Subcutaneous abdominal adipose tissue (tissue), 5 donors: ENCODE data around the gene TEX54.
A peak's percentile ranks its signal among the peaks of the same experiment; 100 is the strongest.

Experiments used
- H3K27ac ChIP-seq: one replicate; pipeline ENCODE4 v1.7.0; 2013; ENCODE audit warnings: low read depth, mild to moderate bottlenecking, inconsistent platforms, low read length, moderate library complexity
- H3K27me3 ChIP-seq, 5 donors: one replicate each; pipeline ENCODE4 v1.7.0; 2013; ENCODE audit warnings: low read length in 5 of 5, inconsistent platforms in 1 of 5; ENCODE audit not compliant: control insufficient read depth in 5 of 5, insufficient read depth in 4 of 5
- H3K36me3 ChIP-seq, 5 donors: one replicate each; pipeline ENCODE4 v1.7.0; 2013; ENCODE audit warnings: low read length in 5 of 5; ENCODE audit not compliant: control insufficient read depth in 5 of 5, insufficient read depth in 5 of 5
- H3K4me1 ChIP-seq, 5 donors: one replicate each; pipeline ENCODE4 v1.7.0; 2013; ENCODE audit warnings: low read length in 5 of 5, mild to moderate bottlenecking in 3 of 5, moderate library complexity in 1 of 5; ENCODE audit not compliant: control insufficient read depth in 5 of 5, insufficient read depth in 5 of 5
- H3K4me3 ChIP-seq, 5 donors: one replicate each; pipeline ENCODE4 v1.7.0; 2013; ENCODE audit warnings: low read length in 5 of 5, low read depth in 1 of 5
- H3K9ac ChIP-seq, 5 donors: one replicate each; pipeline ENCODE4 v1.7.0; 2013; ENCODE audit warnings: low read length in 5 of 5, mild to moderate bottlenecking in 4 of 5, moderate library complexity in 3 of 5
- H3K9me3 ChIP-seq, 5 donors: one replicate each; pipeline ENCODE4 v1.7.0; 2013; ENCODE audit warnings: low read length in 5 of 5; ENCODE audit not compliant: control insufficient read depth in 5 of 5
- donor health status: healthy.
- donor health status: healthy.
- donor health status: healthy.
- donor health status: healthy.
- donor health status: healthy.

TEX54 gene

DNA sequence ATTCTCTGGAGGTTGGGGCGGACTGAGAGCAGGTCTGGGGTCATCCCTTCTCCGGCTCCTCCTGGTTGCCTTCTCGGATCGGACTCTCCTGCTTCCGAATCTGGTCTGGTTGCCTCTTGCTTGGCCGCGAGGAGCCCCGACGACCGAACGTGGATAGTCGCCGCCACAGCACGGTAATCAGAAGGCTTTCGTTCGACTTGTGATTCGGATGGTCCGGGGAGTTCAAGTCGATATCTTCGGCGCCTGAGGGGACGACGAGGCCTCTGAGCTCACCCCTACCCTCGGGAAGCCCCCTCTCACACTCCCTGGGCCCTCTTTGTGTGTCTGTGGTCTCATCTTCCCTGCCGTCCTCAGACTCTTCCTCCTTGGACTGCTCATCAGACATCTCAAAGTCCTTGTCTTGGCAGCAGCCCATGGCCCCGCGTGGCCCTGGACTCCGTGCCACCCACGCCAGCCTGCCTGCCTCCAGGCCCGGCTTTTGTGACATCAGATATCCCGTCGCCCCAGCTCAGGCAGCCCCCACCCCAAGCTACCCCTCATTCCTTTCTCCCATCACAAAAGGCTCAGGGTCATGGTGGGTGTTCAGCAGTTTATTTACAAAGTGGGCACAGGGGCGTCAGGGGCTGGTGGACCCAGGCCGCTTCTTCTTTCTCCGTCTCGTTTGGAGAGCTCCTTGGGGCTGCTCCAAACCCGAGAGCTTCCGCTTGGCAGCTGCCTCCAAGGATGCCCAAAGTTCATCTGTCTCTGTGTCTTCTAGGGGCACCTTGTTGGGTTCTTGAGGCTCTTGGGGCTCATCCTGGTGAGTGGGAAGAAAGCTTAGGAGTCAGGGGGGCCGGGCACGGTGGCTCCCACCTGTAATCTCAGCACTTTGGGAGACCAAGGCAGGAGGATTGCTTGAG lies at the start of gene TEX54:
TSS of gene TEX54 (minus strand) at position 506 of the 899 bp plus-strand sequence.
- Histone ChIP-seq H3K27me3 (no peaks in the 10 kb centered on the region), H3K4me1 (peaks cover 9 to 35% (median 34%) of the 10 kb centered on the region in 5 donors), H3K9ac (peak within 1 kb of the TSS; percentile 92 to 99 (median 95)), H3K4me3 (peak within 1 kb of the TSS; percentile 90 to 94 (median 91)), H3K9me3 (no peaks in the 10 kb centered on the region), H3K36me3 (peaks cover 7 to 36% (median 30%) of the 10 kb centered on the region in 5 donors), H3K27ac (peak within 1 kb of the TSS; percentile 96)

GRCh38 chr11:62882431-62882749 lies 49.7 kb upstream of the TEX54 start:
- Histone ChIP-seq H3K9me3 (no peaks in the 10 kb centered on the region), H3K36me3 (peaks cover 12 to 49% (median 47%) of the 10 kb centered on the region in 5 donors), H3K27me3 (no peaks in the 10 kb centered on the region), H3K4me3 (peak overlapping the region; percentile 90 to 100 (median 99)), H3K9ac (peak overlapping the region; percentile 86 to 99 (median 88)), H3K27ac (peak overlapping the region; percentile 98), H3K4me1 (peaks cover 13 to 57% (median 48%) of the 10 kb centered on the region in 5 donors)

GRCh38 chr11:62881579-62882430 lies 49.2 kb upstream of the TEX54 start:
- no peaks in the 10 kb centered on the region for H3K27me3 ChIP-seq
- peak overlapping the region; percentile 90 to 100 (median 99) for H3K4me3 ChIP-seq
- H3K4me1 ChIP-seq: peaks cover 13 to 57% (median 48%) of the 10 kb centered on the region in 5 donors
- peak overlapping the region; percentile 98 for H3K27ac ChIP-seq
- no peaks in the 10 kb centered on the region for H3K9me3 ChIP-seq
- H3K36me3 ChIP-seq: peaks cover 9 to 43% (median 42%) of the 10 kb centered on the region in 5 donors
- peak overlapping the region; percentile 88 to 99 (median 99) for H3K9ac ChIP-seq

GRCh38 chr11:62880803-62881578 lies 48.4 kb upstream of the TEX54 start, which contains the start of gene SLC3A2:
Gene SLC3A2 (plus strand): TSS chr11:62880896. CDS start chr11:62881024, 128 bp downstream.
- H3K9ac ChIP-seq: peak within 1 kb of the TSS; percentile 96 to 99 (median 99)
- H3K36me3 ChIP-seq: peaks cover 9 to 35% (median 33%) of the 10 kb centered on the region in 5 donors
- H3K4me3 ChIP-seq: peak within 1 kb of the TSS; percentile 90 to 100 (median 99)
- no peaks in the 10 kb centered on the region for H3K9me3 ChIP-seq
- H3K27me3 ChIP-seq: no peaks in the 10 kb centered on the region
- peak within 1 kb of the TSS; percentile 98 for H3K27ac ChIP-seq
- H3K4me1 ChIP-seq: peaks cover 13 to 57% (median 48%) of the 10 kb centered on the region in 5 donors

DNA sequence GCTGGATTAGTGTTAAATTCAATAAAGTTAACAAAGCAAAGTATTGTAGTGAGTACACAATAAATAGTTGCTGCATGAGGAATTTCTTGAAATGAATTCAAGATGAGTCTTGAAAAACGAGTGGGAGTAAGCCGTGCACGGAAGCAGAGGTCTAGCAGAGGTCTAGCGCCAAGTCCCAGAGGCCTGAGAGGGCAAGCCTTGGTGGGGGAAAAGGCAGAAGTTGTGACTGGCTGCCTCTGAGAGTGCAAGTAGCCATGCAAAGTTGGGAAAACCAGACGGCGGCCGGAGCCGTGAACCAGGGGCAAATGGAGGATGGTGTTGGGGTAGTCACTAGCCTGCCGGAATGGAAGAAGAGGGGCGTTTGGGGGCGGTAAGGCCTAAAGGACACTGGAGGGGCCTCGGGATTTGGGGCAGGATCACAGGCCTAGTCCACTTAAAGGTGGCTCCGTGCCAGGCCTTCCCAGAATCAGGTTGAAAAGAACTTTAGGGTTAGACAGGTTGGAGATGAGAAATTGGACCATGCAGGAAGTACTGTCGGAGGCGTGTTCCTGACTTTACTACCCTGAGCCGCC lies 47.7 kb upstream of the TEX54 start:
- H3K27me3 ChIP-seq: no peaks in the 10 kb centered on the region
- H3K9ac ChIP-seq: peak overlapping the region; percentile 95 to 99 (median 99)
- H3K4me1 ChIP-seq: peaks cover 13 to 51% (median 47%) of the 10 kb centered on the region in 5 donors

DNA sequence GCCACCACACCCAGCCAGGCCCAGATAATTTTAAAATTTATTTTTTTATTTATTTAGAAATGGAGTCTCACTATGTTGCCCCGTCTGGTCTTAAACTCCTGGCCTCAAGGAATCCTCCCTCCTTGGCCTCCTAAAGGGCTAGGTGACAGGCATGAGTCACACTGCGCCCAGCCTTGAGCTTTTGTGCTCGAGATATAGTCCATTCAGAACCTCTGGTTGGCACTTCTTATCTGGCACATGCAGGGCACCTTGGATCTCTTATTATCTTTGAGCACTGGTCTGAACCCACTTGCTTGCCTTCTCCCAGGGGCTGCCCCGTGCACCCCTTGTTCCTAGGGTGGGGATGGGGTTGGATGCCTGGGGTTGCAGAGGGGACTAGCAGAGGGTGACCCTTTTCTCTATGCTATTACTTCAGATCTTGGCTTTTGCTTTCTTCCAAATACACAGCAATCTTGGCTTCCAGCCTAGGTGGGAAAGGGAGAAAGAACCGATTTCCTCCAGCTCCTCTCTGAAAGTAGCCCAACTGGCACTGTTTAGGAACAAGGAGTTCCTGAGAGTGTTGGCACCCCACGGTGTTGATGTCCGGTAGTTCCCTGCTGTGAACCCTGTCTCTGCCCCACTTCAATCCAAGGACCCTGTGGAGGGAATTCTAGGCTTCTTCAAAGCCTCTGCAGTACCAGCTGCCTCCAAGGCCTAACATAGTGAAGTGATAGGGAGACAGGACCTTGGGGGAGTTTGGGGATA lies 46.8 kb upstream of the TEX54 start:
- peaks cover 9 to 19% (median 18%) of the 10 kb centered on the region in 5 donors for H3K36me3 ChIP-seq
- H3K4me1 ChIP-seq: peaks cover 13 to 46% (median 44%) of the 10 kb centered on the region in 5 donors
- peak overlapping the region in 4 of 5 donors; percentile 95 to 99 (median 98) for H3K9ac ChIP-seq
- peak overlapping the region; percentile 98 for H3K27ac ChIP-seq
- H3K27me3 ChIP-seq: no peaks in the 10 kb centered on the region
- no peaks in the 10 kb centered on the region for H3K9me3 ChIP-seq
- peak overlapping the region; percentile 84 to 100 (median 99) for H3K4me3 ChIP-seq

More for the DNA sequence above, 47.7 kb upstream of the TEX54 start:
- Histone ChIP-seq H3K9me3 (no peaks in the 10 kb centered on the region), H3K27ac (peak overlapping the region; percentile 98), H3K4me3 (peak overlapping the region; percentile 84 to 100 (median 99)), H3K36me3 (peaks cover 9 to 28% (median 27%) of the 10 kb centered on the region in 5 donors)

DNA sequence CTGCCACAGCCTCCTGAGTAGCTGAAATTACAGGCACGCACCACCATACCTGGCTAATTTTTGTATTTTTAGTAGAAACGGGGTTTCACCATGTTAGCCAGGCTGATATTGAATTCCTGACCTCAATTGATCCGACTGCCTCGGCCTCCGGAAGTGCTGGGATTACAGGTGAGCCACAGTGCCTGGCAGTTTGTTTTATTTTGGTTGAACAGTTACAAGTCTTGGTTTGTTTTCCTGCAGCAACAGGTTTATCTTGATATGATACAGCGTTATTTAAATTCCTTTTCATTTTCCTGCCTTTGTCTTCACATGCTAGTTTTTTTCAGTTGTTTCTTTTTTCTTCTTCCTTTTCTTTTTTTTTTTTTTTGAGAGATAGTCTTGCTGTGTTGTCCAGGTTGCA lies 44.1 kb upstream of the TEX54 start:
- H3K4me3 ChIP-seq: no peak overlapping the region
- peaks cover 8 to 19% (median 18%) of the 10 kb centered on the region in 5 donors for H3K4me1 ChIP-seq

GRCh38 chr11:62875698-62876478 lies 43.2 kb upstream of the TEX54 start:
- no peaks in the 10 kb centered on the region for H3K27me3 ChIP-seq
- no peaks in the 10 kb centered on the region for H3K9me3 ChIP-seq
- no peak overlapping the region for H3K4me3 ChIP-seq
- H3K36me3 ChIP-seq: no peaks in the 10 kb centered on the region
- no peak overlapping the region for H3K27ac ChIP-seq
- peaks cover 8 to 18% (median 17%) of the 10 kb centered on the region in 5 donors for H3K4me1 ChIP-seq
- no peak overlapping the region for H3K9ac ChIP-seq

More for the DNA sequence above, 44.1 kb upstream of the TEX54 start:
- Histone ChIP-seq H3K27ac (no peak overlapping the region), H3K36me3 (no peaks in the 10 kb centered on the region), H3K9me3 (no peaks in the 10 kb centered on the region), H3K9ac (no peak overlapping the region), H3K27me3 (no peaks in the 10 kb centered on the region)
